ENCODE measurements around the gene ANO8.

Gene ANO8

GRCh38 chr19:17353386-17353785, 18.7 kb upstream of the ANO8 start:
- no peak overlapping the region for H3K27ac ChIP-seq
- TF ChIP-seq CTCF (conservative IDR thresholded peaks at IDR 0.05): no peak
- no peak for TF ChIP-seq ZFX (IDR thresholded peaks at IDR 0.05)

- TF ChIP-seq ZFX (IDR thresholded peaks at IDR 0.05) (no peak), CTCF (conservative IDR thresholded peaks at IDR 0.05) (no peak)
- H3K27ac ChIP-seq: no peak overlapping the region
These were observed 18.1 kb upstream of the ANO8 start for GRCh38 chr19:17352608-17353280.

- TF ChIP-seq CTCF (conservative IDR thresholded peaks at IDR 0.05): no peak
These were observed 17.3 kb upstream of the ANO8 start for GRCh38 chr19:17351815-17352435.

GRCh38 chr19:17348700-17349099, 14.0 kb upstream of the ANO8 start:
- TF ChIP-seq CTCF (conservative IDR thresholded peaks at IDR 0.05) (no peak), ZFX (IDR thresholded peaks at IDR 0.05) (no peak)
- no peak overlapping the region for H3K27ac ChIP-seq

More at GRCh38 chr19:17351815-17352435, 17.3 kb upstream of the ANO8 start:
- no peak overlapping the region for H3K27ac ChIP-seq

- H3K27ac ChIP-seq: no peak overlapping the region
- TF ChIP-seq ZFX (IDR thresholded peaks at IDR 0.05) (no peak), CTCF (conservative IDR thresholded peaks at IDR 0.05) (no peak)
These were observed 13.2 kb upstream of the ANO8 start for GRCh38 chr19:17347877-17348276.

- TF ChIP-seq ZFX (IDR thresholded peaks at IDR 0.05): no peak
- TF ChIP-seq CTCF (conservative IDR thresholded peaks at IDR 0.05): no peak
- no peak overlapping the region for H3K27ac ChIP-seq
These were observed 12.7 kb upstream of the ANO8 start for GRCh38 chr19:17347361-17347760.

- no peak overlapping the region for H3K27ac ChIP-seq
- TF ChIP-seq CTCF (conservative IDR thresholded peaks at IDR 0.05): peak; percentile 96
- no peak for TF ChIP-seq ZFX (IDR thresholded peaks at IDR 0.05)
These were observed 11.5 kb upstream of the ANO8 start for GRCh38 chr19:17346109-17346671.
